H1 (cell line): ENCODE measurements around the gene SLAIN2. TPM values are rescaled to one million over a fixed set of nuclear protein-coding genes. Genes with fewer than 3 reads are reported as not detected.

Source experiments
- CTCF ChIA-PET: fragments of 300-600 bp; sonication (Branson Sonifier 250); formaldehyde crosslinking; loops from one replicate; lab custom pipeline; 2021; ENCODE audit not compliant: partially characterized antibody; lab: Charles Lee
- POLR2A ChIA-PET: fragments of 300-600 bp; sonication (Branson Sonifier 250); formaldehyde crosslinking; loops from one replicate; lab custom pipeline; 2021; ENCODE audit warnings: inconsistent platforms; ENCODE audit not compliant: partially characterized antibody; lab: Charles Lee
- DNase-seq, 2 experiments: peaks; one replicate each; pipeline versions ENCODE4 v3.0.0 to v3.0.0-alpha.2; 2010 to 2022; ENCODE audit warnings: low spot score in 2 of 2, low read depth in 1 of 2, mixed read lengths in 1 of 2
- FAIRE-seq: peaks from 2 replicates; lab custom pipeline; 2011; peaks lifted over from hg19 to GRCh38; lab: Jason Lieb, UNC
- H2AFZ ChIP-seq: 2 replicates; pipeline ENCODE4 v1.8.1; 2012; ENCODE audit warnings: low read length, inconsistent platforms
- H2AK5ac ChIP-seq: 2 replicates; pipeline ENCODE4 v1.6.1; 2013; ENCODE audit warnings: low read depth, low read length
- H2BK120ac ChIP-seq: replicated peaks from 2 replicates; pipeline ENCODE3; 2013; ENCODE audit warnings: low read depth, low read length, inconsistent platforms
- H2BK12ac ChIP-seq: 2 replicates; pipeline ENCODE4 v1.6.1; 2013; ENCODE audit warnings: low read depth, low read length
- H2BK15ac ChIP-seq: 2 replicates; pipeline ENCODE4 v1.6.1; 2013; ENCODE audit warnings: low read length
- H2BK20ac ChIP-seq: 2 replicates; pipeline ENCODE4 v1.6.1; 2013; ENCODE audit warnings: low read length
- H2BK5ac ChIP-seq: 2 replicates; pipeline ENCODE4 v1.6.1; 2013; ENCODE audit warnings: low read depth, low read length
- H3K14ac ChIP-seq: 2 replicates; pipeline ENCODE4 v1.6.1; 2013; ENCODE audit warnings: inconsistent platforms; ENCODE audit not compliant: insufficient read length
- H3K18ac ChIP-seq: 2 replicates; pipeline ENCODE4 v1.6.1; 2013; ENCODE audit warnings: low read length; ENCODE audit errors: extremely low read depth
- H3K23ac ChIP-seq: 2 replicates; pipeline ENCODE4 v1.6.1; 2013; ENCODE audit warnings: inconsistent platforms; ENCODE audit not compliant: insufficient read length
- H3K23me2 ChIP-seq: 2 replicates; pipeline ENCODE4 v1.6.1; 2013; ENCODE audit warnings: low read depth, low read length
- H3K27ac ChIP-seq: 2 replicates; pipeline ENCODE4 v1.6.1; 2011; ENCODE audit warnings: low read depth, low read length, inconsistent platforms
- H3K27me3 ChIP-seq, 4 experiments: replicated peaks in 1 of 4; 1 replicate in 1 of 4; 2 replicates in 3 of 4; pipeline versions ENCODE4 v1.6.1 to v1.8.1; 2011 to 2013; ENCODE audit warnings: low read length in 3 of 4, mild to moderate bottlenecking in 3 of 4, inconsistent platforms in 2 of 4, mixed read lengths in 2 of 4, moderate library complexity in 1 of 4; ENCODE audit not compliant: control insufficient read depth in 3 of 4, insufficient read depth in 3 of 4; ENCODE audit errors: extremely low read depth in 1 of 4
- H3K36me3 ChIP-seq, 4 experiments: 2 replicates each; pipeline versions ENCODE4 v1.6.1 to v1.8.1; 2011 to 2013; ENCODE audit warnings: mild to moderate bottlenecking in 4 of 4, low read length in 3 of 4, moderate library complexity in 2 of 4, control low read depth in 1 of 4, inconsistent platforms in 1 of 4; ENCODE audit not compliant: insufficient read depth in 4 of 4, control insufficient read depth in 2 of 4
- H3K4ac ChIP-seq: replicated peaks from 2 replicates; pipeline ENCODE3; 2013; ENCODE audit warnings: low read length, low read depth, mixed read lengths, inconsistent platforms; ENCODE audit not compliant: insufficient read length
- H3K4me1 ChIP-seq, 4 experiments: replicated peaks in 1 of 4; 1 replicate in 1 of 4; 2 replicates in 3 of 4; pipeline versions ENCODE4 v1.6.1 to v1.8.1; 2011 to 2013; ENCODE audit warnings: low read length in 3 of 4, inconsistent platforms in 2 of 4, mixed read lengths in 1 of 4; ENCODE audit not compliant: insufficient read depth in 4 of 4, control insufficient read depth in 3 of 4
- H3K4me2 ChIP-seq, 2 experiments: 2 replicates each; pipeline versions ENCODE4 v1.6.1 to v1.8.1; 2011 to 2013; ENCODE audit warnings: low read depth in 2 of 2, low read length in 2 of 2, control low read depth in 1 of 2, inconsistent platforms in 1 of 2, mild to moderate bottlenecking in 1 of 2; ENCODE audit not compliant: insufficient read depth in 1 of 2
- H3K4me3 ChIP-seq, 4 experiments: fragments of 200-600, 300-600 bp in 1 of 4; sonication (generic), shearing (Covaris generic), sonication (Bioruptor Twin) in 1 of 4; 2 replicates each; pipeline versions ENCODE4 v1.5.1 to v1.8.1; 2011 to 2016; ENCODE audit warnings: low read length in 4 of 4, low read depth in 3 of 4, control low read depth in 2 of 4, inconsistent platforms in 2 of 4, mild to moderate bottlenecking in 2 of 4, mixed read lengths in 1 of 4, moderate library complexity in 1 of 4; ENCODE audit not compliant: insufficient read depth in 2 of 4; ENCODE audit errors: extremely low read depth in 1 of 4
- H3K56ac ChIP-seq: replicated peaks from 2 replicates; pipeline ENCODE3; 2013; ENCODE audit warnings: low read depth, mild to moderate bottlenecking, mixed read lengths, low read length, inconsistent platforms; ENCODE audit not compliant: insufficient read length
- H3K79me1 ChIP-seq: 2 replicates; pipeline ENCODE4 v1.6.1; 2013; ENCODE audit warnings: low read depth, low read length, control low read depth
- H3K79me2 ChIP-seq, 2 experiments: 2 replicates each; pipeline versions ENCODE4 v1.6.1 to v1.8.1; 2012 to 2013; ENCODE audit warnings: low read length in 2 of 2, mild to moderate bottlenecking in 2 of 2, inconsistent platforms in 1 of 2; ENCODE audit not compliant: insufficient read depth in 2 of 2, control insufficient read depth in 1 of 2
- H3K9ac ChIP-seq, 4 experiments: replicated peaks in 1 of 4; 1 replicate in 1 of 4; 2 replicates in 3 of 4; pipeline versions ENCODE4 v1.6.1 to v1.8.1; 2011 to 2013; ENCODE audit warnings: low read depth in 3 of 4, low read length in 3 of 4, control low read depth in 2 of 4, mild to moderate bottlenecking in 2 of 4, moderate library complexity in 2 of 4, inconsistent platforms in 1 of 4; ENCODE audit errors: extremely low read depth in 1 of 4
- H3K9me3 ChIP-seq, 2 experiments: 2 replicates each; pipeline versions ENCODE4 v1.6.1 to v1.8.1; 2012 to 2013; ENCODE audit warnings: mild to moderate bottlenecking in 2 of 2, moderate library complexity in 2 of 2, control low read depth in 1 of 2, inconsistent platforms in 1 of 2, low read depth in 1 of 2, low read length in 1 of 2, mixed read lengths in 1 of 2; ENCODE audit not compliant: insufficient read depth in 2 of 2
- H4K20me1 ChIP-seq, 2 experiments: replicated peaks in 1 of 2; 2 replicates each; pipeline versions ENCODE3 to v1.8.1; 2011 to 2013; ENCODE audit warnings: inconsistent platforms in 2 of 2, low read length in 2 of 2, mild to moderate bottlenecking in 1 of 2; ENCODE audit not compliant: insufficient read depth in 2 of 2, control insufficient read depth in 1 of 2
- H4K5ac ChIP-seq: 2 replicates; pipeline ENCODE4 v1.6.1; 2013; ENCODE audit warnings: low read length, low read depth, mixed read lengths, inconsistent platforms; ENCODE audit not compliant: insufficient read length
- H4K8ac ChIP-seq: 2 replicates; pipeline ENCODE4 v1.8.0; 2013; ENCODE audit warnings: mild to moderate bottlenecking, moderate library complexity, low read length, inconsistent platforms; ENCODE audit not compliant: insufficient read depth; ENCODE audit errors: extremely low read depth
- H4K91ac ChIP-seq: replicated peaks from 2 replicates; pipeline ENCODE3; 2013; ENCODE audit warnings: low read length, mixed read lengths, inconsistent platforms; ENCODE audit not compliant: insufficient read length
- ASH2L ChIP-seq: fragments of 200-600, 300-600 bp; sonication (generic); IDR thresholded peaks from one replicate; pipeline ENCODE4 v1.7.1; 2017; ENCODE audit warnings: low read length
- CBX8 ChIP-seq: fragments of 300-800, 300-1000 bp; sonication (generic); IDR thresholded peaks from 2 replicates; pipeline ENCODE4 v1.7.1; 2016; ENCODE audit warnings: low read depth, low read length, borderline replicate concordance
- CEBPB ChIP-seq: IDR thresholded peaks from 2 replicates; pipeline ENCODE4 v1.6.1; 2012; ENCODE audit warnings: low read depth, low read length
- EP300 ChIP-seq, 2 experiments: IDR thresholded peaks; 1 replicate in 1 of 2; 2 replicates in 1 of 2; pipeline ENCODE4 v1.6.1; 2011 to 2012; ENCODE audit warnings: low read depth in 2 of 2, low read length in 2 of 2, mild to moderate bottlenecking in 2 of 2, borderline replicate concordance in 1 of 2, inconsistent platforms in 1 of 2, moderate library complexity in 1 of 2
- NRF1 ChIP-seq: IDR thresholded peaks from 2 replicates; pipeline ENCODE4 v1.6.1; 2011; ENCODE audit warnings: mild to moderate bottlenecking, low read depth, low read length, improper control_type of control experiment
- PHF8 ChIP-seq: fragments of 200-600 bp; sonication (generic); conservative IDR thresholded peaks from 2 replicates; pipeline ENCODE4 v1.7.1; 2012; ENCODE audit warnings: low read depth, mild to moderate bottlenecking, inconsistent platforms, low read length, moderate library complexity
- SIX5 ChIP-seq: IDR thresholded peaks from 2 replicates; pipeline ENCODE4 v1.6.1; 2011; ENCODE audit warnings: mild to moderate bottlenecking, low read depth, low read length
- SP4 ChIP-seq: IDR thresholded peaks from 2 replicates; pipeline ENCODE4 v1.6.1; 2012; ENCODE audit warnings: low read length, inconsistent platforms
- SRF ChIP-seq: IDR thresholded peaks from 2 replicates; pipeline ENCODE4 v1.6.1; 2011; ENCODE audit warnings: mild to moderate bottlenecking, low read depth, low read length, moderate library complexity
- SUZ12 ChIP-seq: fragments of 200-600 bp; sonication (generic); IDR thresholded peaks from 2 replicates; pipeline ENCODE4 v1.6.1; 2012; ENCODE audit warnings: mild to moderate bottlenecking, inconsistent platforms, low read length, moderate library complexity, mixed read lengths
- TAF1 ChIP-seq: IDR thresholded peaks from 2 replicates; pipeline ENCODE4 v1.6.1; 2011; ENCODE audit warnings: mild to moderate bottlenecking, low read depth, low read length
- TCF12 ChIP-seq: IDR thresholded peaks from 2 replicates; pipeline ENCODE4 v1.6.1; 2011; ENCODE audit warnings: low read depth, mild to moderate bottlenecking, low read length
- TEAD4 ChIP-seq: IDR thresholded peaks from 2 replicates; pipeline ENCODE4 v1.6.1; 2012; ENCODE audit warnings: low read depth, low read length, inconsistent platforms, mixed read lengths
- WGBS, 2 experiments: shearing (Covaris generic) in 1 of 2; methylation state at CpG; one replicate each; pipeline versions ENCODE4 v1.1.6 to v1.1.7; 2013 to 2015; ENCODE audit warnings: low lambda C conversion rate in 2 of 2, mixed read lengths in 2 of 2, inconsistent platforms in 1 of 2, low coverage in 1 of 2, missing lambda C conversion rate in 1 of 2; ENCODE audit not compliant: insufficient replicate concordance in 2 of 2, insufficient coverage in 1 of 2, insufficient read length in 1 of 2; ENCODE audit errors: extremely low coverage in 1 of 2, missing lambda C conversion rate in 1 of 2; 5-methylcytosine and 5-hydroxymethylcytosine counted together
- polyA plus RNA-seq, 7 experiments: library from polyadenylated mRNA; depleted of rRNA in 3 of 7; stranded (reverse) in 5 of 7; unstranded in 2 of 7; fragments of >200 nt in 5 of 7; fragments of 200-250 nt in 2 of 7; gene quantifications; 1 replicate in 5 of 7; 2 replicates in 1 of 7; 4 replicates in 1 of 7; pipeline versions ENCODE4 v1.2.1 to v1.2.3, GENCODE V29; 2011 to 2013; ENCODE audit warnings: missing spikeins in 2 of 7, mixed read lengths in 2 of 7
- total RNA-seq: library from RNA; stranded (reverse); fragmentation: NEBNext Ultra II Directional; extraction: Animal tissue kit (Norgen Biotek cat#: 25700); gene quantifications from 2 replicates; pipeline ENCODE4 v1.2.1, GENCODE V29; 2021
- TF ChIP-seq, protein P1 (sequence below): IDR thresholded peaks from 2 replicates; pipeline ENCODE4 v1.6.1; 2011; ENCODE audit warnings: low read length, improper control_type of control experiment

Gene SLAIN2
- total and polyA plus RNA-seq, 2 of the 8 experiments (the other 6 are each of a cell fraction or from before 2014, with no cell fraction given) = 8.2 to 40.0 TPM

DNA sequence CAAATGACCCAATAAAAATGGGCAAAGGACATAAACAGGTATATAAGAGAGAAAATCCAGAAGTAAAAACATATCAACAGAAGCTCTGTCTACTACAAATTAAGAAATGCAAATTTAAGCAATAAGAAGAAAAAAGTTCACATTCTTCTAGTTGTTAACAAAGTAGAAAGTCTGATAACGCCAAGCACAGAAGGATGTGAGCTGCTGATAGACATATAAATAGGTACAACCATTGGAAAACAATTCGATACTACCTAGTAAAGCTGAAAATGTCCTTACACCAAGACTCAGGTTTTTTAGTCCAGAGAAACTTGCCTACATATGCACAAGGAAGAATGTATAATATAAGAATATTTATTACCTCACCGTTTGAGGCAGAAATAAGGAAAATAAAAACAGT, 35.8 kb upstream of the SLAIN2 start:
- no peak overlapping the region for H2BK12ac ChIP-seq
- H3K9me3 ChIP-seq = no peaks in the 10 kb centered on the region
- no peak overlapping the region for H3K56ac ChIP-seq
- no peak overlapping the region for H4K91ac ChIP-seq
- ChIA-PET CTCF (no interaction called here), POLR2A (no interaction called here)
- no peaks in the 10 kb centered on the region for H3K27me3 ChIP-seq
- H3K79me2 ChIP-seq = no peaks in the 10 kb centered on the region
- no peak overlapping the region for H3K4me2 ChIP-seq
- no peak overlapping the region for H2BK120ac ChIP-seq
- H4K20me1 ChIP-seq = no peaks in the 10 kb centered on the region
- H4K8ac ChIP-seq = no peak overlapping the region
- no peaks in the 10 kb centered on the region for H3K79me1 ChIP-seq
- no peak overlapping the region for H3K27ac ChIP-seq
- H3K9ac ChIP-seq = no peak overlapping the region
- no peaks in the 10 kb centered on the region for H3K4me1 ChIP-seq
- H3K4me3 ChIP-seq = no peak overlapping the region
- H2BK15ac ChIP-seq = no peak overlapping the region
- H3K23me2 ChIP-seq = no peaks in the 10 kb centered on the region
- no peak for FAIRE-seq
- no peak for DNase-seq
- H2BK20ac ChIP-seq = no peak overlapping the region
- H3K14ac ChIP-seq = no peak overlapping the region
- 92% methylated on average over 3 of the region's 3 CpGs; no CpG with 5 or more reads in 1 of the 2 experiments for WGBS, 2 experiments
- no peak overlapping the region for H2AFZ ChIP-seq
- no peak overlapping the region for H4K5ac ChIP-seq
- TF ChIP-seq EP300 (IDR thresholded peaks at IDR 0.05; ENCODE audit: borderline replicate concordance in 1 of 2, low read depth in 2 of 2, low read length in 2 of 2) = no peak
- no peak for TF ChIP-seq CEBPB
- no peak for TF ChIP-seq CBX8
- TF ChIP-seq TEAD4 = no peak
- TF ChIP-seq NRF1 = no peak
- TF ChIP-seq SUZ12 = no peak
- TF ChIP-seq SP4 = no peak
- no peak for TF ChIP-seq SIX5
- TF ChIP-seq SRF = no peak
- no peak for TF ChIP-seq TCF12
- TF ChIP-seq TAF1 = no peak
- no peak for TF ChIP-seq PHF8
- TF ChIP-seq ASH2L = no peak
- TF ChIP-seq, protein P1, sequence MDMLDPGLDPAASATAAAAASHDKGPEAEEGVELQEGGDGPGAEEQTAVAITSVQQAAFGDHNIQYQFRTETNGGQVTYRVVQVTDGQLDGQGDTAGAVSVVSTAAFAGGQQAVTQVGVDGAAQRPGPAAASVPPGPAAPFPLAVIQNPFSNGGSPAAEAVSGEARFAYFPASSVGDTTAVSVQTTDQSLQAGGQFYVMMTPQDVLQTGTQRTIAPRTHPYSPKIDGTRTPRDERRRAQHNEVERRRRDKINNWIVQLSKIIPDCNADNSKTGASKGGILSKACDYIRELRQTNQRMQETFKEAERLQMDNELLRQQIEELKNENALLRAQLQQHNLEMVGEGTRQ = no peak
- H2AK5ac ChIP-seq = no peak overlapping the region
- H3K18ac ChIP-seq = no peak overlapping the region
- no peak overlapping the region for H3K4ac ChIP-seq
- H3K23ac ChIP-seq = no peak overlapping the region
- H3K36me3 ChIP-seq = no peaks in the 10 kb centered on the region
- no peak overlapping the region for H2BK5ac ChIP-seq
